Fibroblast of lung (primary cell): ENCODE data around the gene UST. TPM values are rescaled to one million over a fixed set of nuclear protein-coding genes. Genes with fewer than 3 reads are reported as not detected.
"Not testable (repeated sequence)": the region's sequence is repeated elsewhere in the genome, so short reads cannot be mapped to it uniquely, and the experiment has no call there.

Experiments used
- DNase-seq, 2 donors: peaks; one replicate each; pipeline versions ENCODE4 v3.0.0 to v3.0.0-alpha.2; 2010; ENCODE audit warnings: low read depth in 2 of 2
- H2AFZ ChIP-seq: 2 replicates; pipeline ENCODE4 v1.5.1; 2012; ENCODE audit warnings: low read length, control low read depth, inconsistent platforms
- H3K27ac ChIP-seq: 2 replicates; pipeline ENCODE4 v1.5.1; 2011; ENCODE audit warnings: low read length, control low read depth; ENCODE audit not compliant: insufficient read depth
- H3K27me3 ChIP-seq: 2 replicates; pipeline ENCODE4 v1.5.1; 2011; ENCODE audit warnings: mild to moderate bottlenecking, low read length; ENCODE audit not compliant: control insufficient read depth, insufficient read depth
- H3K36me3 ChIP-seq: 2 replicates; pipeline ENCODE4 v1.5.1; 2011; ENCODE audit warnings: low read length; ENCODE audit not compliant: control insufficient read depth, insufficient read depth
- H3K4me1 ChIP-seq: 2 replicates; pipeline ENCODE4 v1.5.1; 2011; ENCODE audit warnings: low read length; ENCODE audit not compliant: control insufficient read depth, insufficient read depth; ENCODE audit errors: extremely low read depth
- H3K4me2 ChIP-seq: 2 replicates; pipeline ENCODE4 v1.5.1; 2011; ENCODE audit warnings: low read length, control low read depth; ENCODE audit not compliant: insufficient read depth; ENCODE audit errors: extremely low read depth
- H3K4me3 ChIP-seq, 4 experiments: fragments of 200-600 bp in 1 of 4; sonication (generic) in 1 of 4; replicated peaks in 1 of 4; 2 replicates each; pipeline ENCODE4 v1.5.1; 2011 to 2016; ENCODE audit warnings: low read length in 4 of 4, low read depth in 3 of 4, mild to moderate bottlenecking in 3 of 4, control low read depth in 2 of 4, inconsistent platforms in 1 of 4, mixed read lengths in 1 of 4; ENCODE audit not compliant: insufficient read depth in 1 of 4; ENCODE audit errors: control extremely low read depth in 1 of 4
- H3K79me2 ChIP-seq: 2 replicates; pipeline ENCODE4 v1.5.1; 2012; ENCODE audit warnings: mild to moderate bottlenecking, low read length, inconsistent platforms; ENCODE audit not compliant: control insufficient read depth, insufficient read depth
- H3K9ac ChIP-seq: 2 replicates; pipeline ENCODE4 v1.5.1; 2011; ENCODE audit warnings: mild to moderate bottlenecking, low read length, control low read depth; ENCODE audit not compliant: insufficient read depth
- H3K9me3 ChIP-seq: 2 replicates; pipeline ENCODE4 v1.5.1; 2012; ENCODE audit warnings: low read depth, low read length; ENCODE audit not compliant: control insufficient read depth, insufficient read depth
- H4K20me1 ChIP-seq: 2 replicates; pipeline ENCODE4 v1.5.1; 2011; ENCODE audit warnings: low read length; ENCODE audit not compliant: control insufficient read depth, insufficient read depth; ENCODE audit errors: extremely low read depth
- CTCF ChIP-seq, 2 donors: IDR thresholded peaks in 1 of 2; conservative IDR thresholded peaks in 1 of 2; 1 replicate in 1 of 2; 2 replicates in 1 of 2; pipeline ENCODE4 v1.5.1; 2011 to 2012; ENCODE audit warnings: low read length in 2 of 2, control low read depth in 1 of 2, inconsistent platforms in 1 of 2, low read depth in 1 of 2, mild to moderate bottlenecking in 1 of 2
- EZH2 ChIP-seq: IDR thresholded peaks from 2 replicates; pipeline ENCODE4 v1.5.1; 2012; ENCODE audit warnings: low read length, control low read depth, mild to moderate bottlenecking; ENCODE audit errors: missing control alignments
- polyA plus RNA-seq, 2 donors: library from polyadenylated mRNA; depleted of rRNA in 1 of 2; stranded (reverse) in 1 of 2; unstranded in 1 of 2; fragments of >200 nt; gene quantifications; 2 replicates each; pipeline ENCODE4 v1.2.1, GENCODE V29; 2011 to 2012; ENCODE audit warnings: missing spikeins in 1 of 2
- total RNA-seq: library from RNA; depleted of rRNA; stranded (reverse); fragments of >200 nt; gene quantifications from 2 replicates; pipeline ENCODE4 v1.2.1, GENCODE V29; 2014

Gene UST
- total and polyA plus RNA-seq, 2 donors (not counting 1 experiment from before 2014, with no cell fraction given), result 6.8 to 19.5 TPM

- peak in 1 of 2 donors; percentile 90 for DNase-seq
- H3K27ac ChIP-seq, result no peak overlapping the region
- H4K20me1 ChIP-seq, result no peaks in the 10 kb centered on the region
- no peaks in the 10 kb centered on the region for H3K9me3 ChIP-seq
- H3K4me3 ChIP-seq, result no peak overlapping the region
- no peaks in the 10 kb centered on the region for H3K36me3 ChIP-seq
- H3K9ac ChIP-seq, result no peak overlapping the region
- H3K4me2 ChIP-seq, result no peak overlapping the region
- TF ChIP-seq CTCF (conservative IDR thresholded peaks at IDR 0.05 in 1 of 2, IDR thresholded peaks at IDR 0.05 in 1 of 2; ENCODE audit: low read depth in 1 of 2, low read length in 2 of 2) (no peak), EZH2 (no peak)
- no peak overlapping the region for H2AFZ ChIP-seq
- no peaks in the 10 kb centered on the region for H3K27me3 ChIP-seq
- no peaks in the 10 kb centered on the region for H3K79me2 ChIP-seq
- H3K4me1 ChIP-seq, result peaks cover 7% of the 10 kb centered on the region
Observed at GRCh38 chr6:148874698-148875293, 128.0 kb downstream of the UST start.

GRCh38 chr6:148878683-148879082 lies 131.9 kb downstream of the UST start:
- Histone ChIP-seq H3K9me3 (no peaks in the 10 kb centered on the region), H3K4me3 (no peak overlapping the region), H3K4me1 (no peaks in the 10 kb centered on the region), H3K9ac (no peak overlapping the region), H3K27ac (no peak overlapping the region), H3K4me2 (no peak overlapping the region), H3K79me2 (no peaks in the 10 kb centered on the region), H4K20me1 (no peaks in the 10 kb centered on the region), H2AFZ (no peak overlapping the region), H3K36me3 (no peaks in the 10 kb centered on the region), H3K27me3 (no peaks in the 10 kb centered on the region)
- TF ChIP-seq CTCF (conservative IDR thresholded peaks at IDR 0.05 in 1 of 2, IDR thresholded peaks at IDR 0.05 in 1 of 2; ENCODE audit: low read depth in 1 of 2, low read length in 2 of 2) (no peak), EZH2 (no peak)
- DNase-seq, result no peak

- not testable (repeated sequence) for H3K4me2 ChIP-seq, H2AFZ ChIP-seq, H3K27ac ChIP-seq, H3K9ac ChIP-seq, H3K27me3 ChIP-seq, DNase-seq, H4K20me1 ChIP-seq, H3K4me1 ChIP-seq, H3K4me3 ChIP-seq, H3K36me3 ChIP-seq, H3K9me3 ChIP-seq, H3K79me2 ChIP-seq
Observed at GRCh38 chr6:148880742-148881141, 133.9 kb downstream of the UST start.
